Measurements from ENCODE around the gene BTBD10.

BTBD10 gene

GRCh38 chr11:13338427-13339069 lies 124.5 kb downstream of the BTBD10 start:
- DNase-seq (ENCODE audit: low read depth): peak; percentile 55
- TF ChIP-seq, protein P1, sequence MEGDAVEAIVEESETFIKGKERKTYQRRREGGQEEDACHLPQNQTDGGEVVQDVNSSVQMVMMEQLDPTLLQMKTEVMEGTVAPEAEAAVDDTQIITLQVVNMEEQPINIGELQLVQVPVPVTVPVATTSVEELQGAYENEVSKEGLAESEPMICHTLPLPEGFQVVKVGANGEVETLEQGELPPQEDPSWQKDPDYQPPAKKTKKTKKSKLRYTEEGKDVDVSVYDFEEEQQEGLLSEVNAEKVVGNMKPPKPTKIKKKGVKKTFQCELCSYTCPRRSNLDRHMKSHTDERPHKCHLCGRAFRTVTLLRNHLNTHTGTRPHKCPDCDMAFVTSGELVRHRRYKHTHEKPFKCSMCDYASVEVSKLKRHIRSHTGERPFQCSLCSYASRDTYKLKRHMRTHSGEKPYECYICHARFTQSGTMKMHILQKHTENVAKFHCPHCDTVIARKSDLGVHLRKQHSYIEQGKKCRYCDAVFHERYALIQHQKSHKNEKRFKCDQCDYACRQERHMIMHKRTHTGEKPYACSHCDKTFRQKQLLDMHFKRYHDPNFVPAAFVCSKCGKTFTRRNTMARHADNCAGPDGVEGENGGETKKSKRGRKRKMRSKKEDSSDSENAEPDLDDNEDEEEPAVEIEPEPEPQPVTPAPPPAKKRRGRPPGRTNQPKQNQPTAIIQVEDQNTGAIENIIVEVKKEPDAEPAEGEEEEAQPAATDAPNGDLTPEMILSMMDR (IDR thresholded peaks at IDR 0.05; ENCODE audit: low read length, missing control alignments): no peak
- H3K4me3 ChIP-seq (replicated peaks; ENCODE audit: low read depth, low read length): peak overlapping the region; percentile 26

DNA sequence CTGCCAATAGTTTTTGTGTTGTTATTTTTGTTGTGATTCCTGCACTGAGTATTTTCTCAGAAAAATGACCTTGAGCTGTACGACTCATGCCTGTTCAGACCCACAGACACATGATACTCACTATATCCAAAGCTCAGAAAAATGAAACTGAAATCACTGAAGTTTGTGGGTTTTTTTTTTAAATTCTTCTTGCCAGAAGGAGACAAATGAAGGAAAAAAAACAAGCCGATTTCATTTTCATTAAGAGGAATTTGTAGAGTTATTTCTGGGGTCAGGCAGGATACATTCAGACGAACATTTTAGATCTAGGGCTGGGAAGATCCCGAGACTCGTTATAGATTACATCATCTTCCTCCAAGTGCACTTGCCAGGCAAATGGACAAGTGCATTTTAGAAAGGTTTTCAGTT lies 125.0 kb downstream of the BTBD10 start:
- peak overlapping the region; percentile 26 for H3K4me3 ChIP-seq (replicated peaks; ENCODE audit: low read depth, low read length)

More for the DNA sequence above, 125.0 kb downstream of the BTBD10 start:
- TF ChIP-seq, protein P1 (IDR thresholded peaks at IDR 0.05; ENCODE audit: low read length, missing control alignments): no peak
- peak; percentile 60 for DNase-seq (ENCODE audit: low read depth)
